HCT116 (cell line): ENCODE results near the gene PTTG1IP. TPM values are rescaled to one million over a fixed set of nuclear protein-coding genes. Genes with fewer than 3 reads are reported as not detected.

Experiments
- ATAC-seq: fragments of 200-7000 bp; cut with Tn5 transposase; 2 replicates; pipeline ENCODE4 v1.9.1; 2020; ENCODE audit warnings: mild to moderate bottlenecking, moderate library complexity
- BruUV-seq: library from RNA; stranded (reverse); fragments of 400-500 nt; replicated peaks from 2 replicates; lab custom pipeline; 2021; lab: Mats Ljungman, UMichigan
- CTCF ChIA-PET: fragments of 300-600 bp; sonication (Branson Sonifier 250); formaldehyde crosslinking; loops from one replicate; lab custom pipeline; 2021; ENCODE audit warnings: antibody characterized with exemption; lab: Charles Lee
- POLR2A ChIA-PET: fragments of 300-600, 350-600 bp; sonication (Branson Sonifier 250); formaldehyde crosslinking; loops from one replicate; lab custom pipeline; 2021; ENCODE audit warnings: antibody characterized with exemption; lab: Charles Lee
- RAD21 ChIA-PET, 2 experiments: fragments of 300-600 bp; sonication (Branson Sonifier 250); formaldehyde crosslinking; loops; one replicate each; lab custom pipeline; 2023; ENCODE audit warnings: low total read pairs in 2 of 2; ENCODE audit not compliant: uncharacterized antibody in 2 of 2, unreplicated experiment in 2 of 2, low non-redundant PET in 1 of 2; lab: Charles Lee
- DNase-seq: peaks from one replicate; pipeline ENCODE4 v3.0.0-alpha.2; 2010; ENCODE audit warnings: low read depth, low spot score
- H2AFZ ChIP-seq: fragments of 200-600 bp; shearing (Covaris generic), sonication (generic); 2 replicates; pipeline ENCODE4 v1.6.1; 2017; ENCODE audit warnings: low read depth, mixed run types, mixed read lengths, antibody characterized with exemption, low read length; ENCODE audit not compliant: poor library complexity, severe bottlenecking
- H3K27ac ChIP-seq: 2 replicates; pipeline ENCODE4 v1.5.1; 2012; ENCODE audit warnings: low read depth, low read length
- H3K27me3 ChIP-seq: fragments of 200-600 bp; sonication (generic); 2 replicates; pipeline ENCODE4 v1.6.1; 2016; ENCODE audit warnings: mixed run types, low read length, mixed read lengths; ENCODE audit not compliant: insufficient read depth
- H3K36me3 ChIP-seq, 2 experiments: fragments of 200-500 bp in 1 of 2; fragments of 200-600 bp in 1 of 2; sonication (Bioruptor generic) in 1 of 2; sonication (generic) in 1 of 2; 2 replicates each; pipeline versions ENCODE4 v1.5.1 to v1.6.1; 2014 to 2016; ENCODE audit warnings: low read length in 2 of 2, inconsistent platforms in 1 of 2, mixed read lengths in 1 of 2, mixed run types in 1 of 2; ENCODE audit not compliant: insufficient read depth in 2 of 2, control insufficient read depth in 1 of 2
- H3K4me1 ChIP-seq, 2 experiments: fragments of 200-600 bp in 1 of 2; sonication (generic) in 1 of 2; 2 replicates each; pipeline versions ENCODE4 v1.5.1 to v1.6.1; 2012 to 2017; ENCODE audit warnings: low read length in 2 of 2, inconsistent platforms in 1 of 2, mild to moderate bottlenecking in 1 of 2, mixed read lengths in 1 of 2, mixed run types in 1 of 2, moderate library complexity in 1 of 2; ENCODE audit not compliant: insufficient read depth in 2 of 2, control insufficient read depth in 1 of 2
- H3K4me2 ChIP-seq: fragments of 200-600 bp; sonication (generic); 2 replicates; pipeline ENCODE4 v1.6.1; 2017; ENCODE audit warnings: mixed run types, low read length, mixed read lengths
- H3K4me3 ChIP-seq, 2 experiments: fragments of 200-600 bp in 1 of 2; sonication (generic) in 1 of 2; replicated peaks in 1 of 2; 2 replicates each; pipeline ENCODE4 v1.5.1; 2011 to 2016; ENCODE audit warnings: low read length in 2 of 2, control low read depth in 1 of 2, low read depth in 1 of 2, mild to moderate bottlenecking in 1 of 2, mixed read lengths in 1 of 2, mixed run types in 1 of 2
- H3K79me2 ChIP-seq: fragments of 200-600 bp; sonication (generic); 2 replicates; pipeline ENCODE4 v1.6.1; 2017; ENCODE audit warnings: mild to moderate bottlenecking, mixed run types, low read length, moderate library complexity, mixed read lengths; ENCODE audit not compliant: insufficient read depth
- H3K9ac ChIP-seq: fragments of 200-600 bp; sonication (generic); 2 replicates; pipeline ENCODE4 v1.6.1; 2016; ENCODE audit warnings: low read length, mixed read lengths
- H3K9me2 ChIP-seq: fragments of 200-600 bp; sonication (generic), shearing (Covaris generic); 2 replicates; pipeline ENCODE4 v1.6.1; 2017; ENCODE audit warnings: mixed run types, mild to moderate bottlenecking, moderate library complexity; ENCODE audit not compliant: insufficient read depth
- H3K9me3 ChIP-seq, 2 experiments: fragments of 200-500 bp in 1 of 2; fragments of 200-600 bp in 1 of 2; sonication (Bioruptor generic) in 1 of 2; sonication (generic) in 1 of 2; 2 replicates each; pipeline ENCODE4 v1.6.1; 2014 to 2017; ENCODE audit warnings: low read length in 2 of 2, mixed read lengths in 2 of 2, inconsistent platforms in 1 of 2, low read depth in 1 of 2, mild to moderate bottlenecking in 1 of 2, mixed run types in 1 of 2, moderate library complexity in 1 of 2; ENCODE audit not compliant: control insufficient read depth in 1 of 2, insufficient read depth in 1 of 2
- H4K20me1 ChIP-seq: fragments of 200-600 bp; sonication (generic), shearing (Covaris generic); 2 replicates; pipeline ENCODE4 v1.6.1; 2017; ENCODE audit warnings: mixed run types, mild to moderate bottlenecking, moderate library complexity; ENCODE audit not compliant: insufficient read depth
- CTCF ChIP-seq, 3 experiments: fragments of 200-600 bp in 1 of 3; sonication (generic) in 1 of 3; IDR thresholded peaks in 2 of 3; conservative IDR thresholded peaks in 1 of 3; 2 replicates each; pipeline ENCODE4 v1.5.1; 2012 to 2017; ENCODE audit warnings: low read depth in 2 of 3, low read length in 2 of 3, antibody characterized with exemption in 1 of 3, borderline replicate concordance in 1 of 3, control low read depth in 1 of 3, mild to moderate bottlenecking in 1 of 3, mixed read lengths in 1 of 3, mixed run types in 1 of 3, moderate library complexity in 1 of 3; ENCODE audit not compliant: insufficient read depth in 1 of 3
- EGR1 ChIP-seq: IDR thresholded peaks from 2 replicates; pipeline ENCODE4 v1.6.1; 2012; ENCODE audit warnings: low read depth
- POLR2AphosphoS5 ChIP-seq: IDR thresholded peaks from 2 replicates; pipeline ENCODE4 v1.6.1; 2011; ENCODE audit warnings: mild to moderate bottlenecking, low read depth, low read length, moderate library complexity
- RAD21 ChIP-seq: IDR thresholded peaks from 2 replicates; pipeline ENCODE4 v1.6.1; 2012; ENCODE audit warnings: low read depth, mild to moderate bottlenecking
- intact Hi-C: fragments of 100-400 bp; cut with micrococcal nuclease; formaldehyde crosslinking; loops from 2 replicates; pipeline ENCODE4 v1.10.0; 2022
- total RNA-seq: library from RNA; stranded (reverse); gene quantifications from one replicate; pipeline ENCODE4 v1.2.1, GENCODE V29; 2021; ENCODE audit not compliant: unreplicated experiment
- TF ChIP-seq, protein P1 (sequence below): IDR thresholded peaks from 2 replicates; pipeline ENCODE4 v1.6.1; 2011; ENCODE audit warnings: mild to moderate bottlenecking, low read length, moderate library complexity; ENCODE audit not compliant: insufficient replicate concordance; ENCODE audit errors: extremely low read depth

Gene PTTG1IP
- total RNA-seq, 1 experiment from 2014 or later, result 83.4 TPM

DNA sequence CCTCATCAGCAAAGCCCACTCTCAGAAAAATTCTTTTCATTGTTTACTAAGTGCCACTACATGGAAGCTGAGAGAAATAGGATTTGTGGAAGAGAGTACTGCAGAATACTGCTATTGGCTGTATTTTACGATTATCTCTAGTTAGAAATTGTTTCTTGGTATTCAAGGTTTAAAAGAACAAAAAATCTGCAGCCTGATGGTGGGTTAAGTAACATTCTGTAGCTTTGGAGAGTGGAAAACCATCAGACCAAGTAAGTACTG, 27.3 kb downstream of the PTTG1IP start:
- no TSS peak for BruUV-seq
- Histone ChIP-seq H3K27ac (peak overlapping the region; percentile 15; the same call in 1 of the 2 replicates), H4K20me1 (no peaks in the 10 kb centered on the region), H3K79me2 (no peaks in the 10 kb centered on the region), H3K4me1 (peaks cover 10 to 17% of the 10 kb centered on the region in 2 experiments; a peak in 3 of 4 replicates), H3K9ac (peak overlapping the region; percentile 31; the same call in 1 of the 2 replicates), H3K9me2 (no peaks in the 10 kb centered on the region), H3K4me2 (peak overlapping the region; percentile 77), H3K27me3 (no peaks in the 10 kb centered on the region), H2AFZ (no peak overlapping the region), H3K9me3 (no peaks in the 10 kb centered on the region), H3K4me3 (peak overlapping the region; percentile 30 to 48; a peak in 3 of 4 replicates), H3K36me3 (peaks cover 2 to 13% of the 10 kb centered on the region in 2 experiments; a peak in 2 of 4 replicates)
- TF ChIP-seq POLR2AphosphoS5, result no peak
- ATAC-seq (no peak), DNase-seq (no peak)
- ChIA-PET CTCF (no interaction called here), RAD21 (no interaction called here), POLR2A (no interaction called here)
- intact Hi-C loops, result no loop called here

GRCh38 chr21:44845418-44846223, 27.9 kb downstream of the PTTG1IP start:
- Histone ChIP-seq H2AFZ (no peak overlapping the region), H3K9ac (peak overlapping the region; percentile 31; the same call in 1 of the 2 replicates)
- CTCF ChIA-PET, result no interaction called here

More at GRCh38 chr21:44845418-44846223, 27.9 kb downstream of the PTTG1IP start:
- no peaks in the 10 kb centered on the region for H3K9me3 ChIP-seq
- peak overlapping the region; percentile 77 for H3K4me2 ChIP-seq
- H3K4me3 ChIP-seq, result peak overlapping the region; percentile 30 to 48
- ATAC-seq, result peak; percentile 95
- H3K79me2 ChIP-seq, result no peaks in the 10 kb centered on the region
- peak; percentile 52 for TF ChIP-seq RAD21
- TF ChIP-seq CTCF (IDR thresholded peaks at IDR 0.05 in 2 of 3, conservative IDR thresholded peaks at IDR 0.05 in 1 of 3; ENCODE audit: borderline replicate concordance in 1 of 3, insufficient read depth in 1 of 3, low read depth in 2 of 3, low read length in 2 of 3), result peak; percentile 42 to 52 (median 49); a peak in 5 of 6 replicates
- TF ChIP-seq, protein P1, sequence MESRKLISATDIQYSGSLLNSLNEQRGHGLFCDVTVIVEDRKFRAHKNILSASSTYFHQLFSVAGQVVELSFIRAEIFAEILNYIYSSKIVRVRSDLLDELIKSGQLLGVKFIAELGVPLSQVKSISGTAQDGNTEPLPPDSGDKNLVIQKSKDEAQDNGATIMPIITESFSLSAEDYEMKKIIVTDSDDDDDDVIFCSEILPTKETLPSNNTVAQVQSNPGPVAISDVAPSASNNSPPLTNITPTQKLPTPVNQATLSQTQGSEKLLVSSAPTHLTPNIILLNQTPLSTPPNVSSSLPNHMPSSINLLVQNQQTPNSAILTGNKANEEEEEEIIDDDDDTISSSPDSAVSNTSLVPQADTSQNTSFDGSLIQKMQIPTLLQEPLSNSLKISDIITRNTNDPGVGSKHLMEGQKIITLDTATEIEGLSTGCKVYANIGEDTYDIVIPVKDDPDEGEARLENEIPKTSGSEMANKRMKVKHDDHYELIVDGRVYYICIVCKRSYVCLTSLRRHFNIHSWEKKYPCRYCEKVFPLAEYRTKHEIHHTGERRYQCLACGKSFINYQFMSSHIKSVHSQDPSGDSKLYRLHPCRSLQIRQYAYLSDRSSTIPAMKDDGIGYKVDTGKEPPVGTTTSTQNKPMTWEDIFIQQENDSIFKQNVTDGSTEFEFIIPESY, result no peak
- peak; percentile 36; the same call in 1 of the 2 replicates for TF ChIP-seq EGR1
- TF ChIP-seq, all 23 proteins: peak for 3
- Histone ChIP-seq H3K27me3 (no peaks in the 10 kb centered on the region), H3K4me1 (peaks cover 10 to 17% of the 10 kb centered on the region in 2 experiments; a peak in 3 of 4 replicates), H3K36me3 (peaks cover 0 to 9% of the 10 kb centered on the region in 2 experiments; a peak in 2 of 4 replicates), H3K27ac (peak overlapping the region; percentile 15; the same call in 1 of the 2 replicates), H4K20me1 (no peaks in the 10 kb centered on the region), H3K9me2 (no peaks in the 10 kb centered on the region)
- intact Hi-C loops, result no loop called here
- ChIA-PET RAD21 (no interaction called here), POLR2A (no interaction called here)
- no peak for DNase-seq
- BruUV-seq, result no TSS peak
